ENCODE measurements around the gene DGKZ.
A peak's percentile ranks its signal among the peaks of the same experiment; 100 is the strongest.

Gene DGKZ

GRCh38 chr11:46392421-46393230 is 45.4 kb downstream of the DGKZ start:
- DNase-seq (ENCODE audit: extremely low spot score) = peak; percentile 95
- POLR2A ChIA-PET = interaction anchor here (0.6 to 1.0 kb wide), 2 partner anchors 47 to 83 kb away, joined by 3 to 5 read pairs; no protein-coding TSS in a partner anchor
- TF ChIP-seq CTCF (IDR thresholded peaks at IDR 0.05; ENCODE audit: control extremely low read depth, extremely low read depth, low read depth, missing control alignments) = no peak
- CTCF ChIA-PET = interaction anchor here (0.7 to 7.4 kb wide), 19 partner anchors 8 to 621 kb away, joined by 3 to 83 read pairs (median 4); partner anchors contain the start of gene DGKZ

- no peak for DNase-seq (ENCODE audit: extremely low spot score)
These were observed 46.0 kb downstream of the DGKZ start for GRCh38 chr11:46393231-46393616.

GRCh38 chr11:46393759-46394158 is 46.5 kb downstream of the DGKZ start:
- no peak for DNase-seq (ENCODE audit: extremely low spot score)
- ChIA-PET POLR2A (no interaction called here), CTCF (interaction anchor here (1.2 to 7.4 kb wide), 3 partner anchors 16 to 137 kb away, joined by 5 to 83 read pairs (median 15); no protein-coding TSS in a partner anchor)
- TF ChIP-seq CTCF (IDR thresholded peaks at IDR 0.05; ENCODE audit: control extremely low read depth, extremely low read depth, low read depth, missing control alignments) = no peak

More at GRCh38 chr11:46393231-46393616, 46.0 kb downstream of the DGKZ start:
- TF ChIP-seq CTCF (IDR thresholded peaks at IDR 0.05; ENCODE audit: control extremely low read depth, extremely low read depth, low read depth, missing control alignments) = no peak
- ChIA-PET CTCF (interaction anchor here (1.0 to 7.4 kb wide), 11 partner anchors 7 to 225 kb away, joined by 3 to 83 read pairs (median 7); partner anchors contain the start of gene DGKZ), POLR2A (interaction anchor here (1.0 kb wide), 1 partner anchor 83 kb away, joined by 3 read pairs; no protein-coding TSS in a partner anchor)

GRCh38 chr11:46397526-46397925 is 50.3 kb downstream of the DGKZ start:
- POLR2A ChIA-PET = no interaction called here
- DNase-seq (ENCODE audit: extremely low spot score) = no peak
- no peak for TF ChIP-seq CTCF (IDR thresholded peaks at IDR 0.05; ENCODE audit: control extremely low read depth, extremely low read depth, low read depth, missing control alignments)
- CTCF ChIA-PET = interaction anchor here (1.0 to 5.3 kb wide), 4 partner anchors 9 to 145 kb away, joined by 3 to 42 read pairs (median 4); no protein-coding TSS in a partner anchor

- ChIA-PET POLR2A (no interaction called here), CTCF (interaction anchor here (0.6 to 5.3 kb wide), 7 partner anchors 10 to 162 kb away, joined by 3 to 42 read pairs (median 3); no protein-coding TSS in a partner anchor)
- no peak for TF ChIP-seq CTCF (IDR thresholded peaks at IDR 0.05; ENCODE audit: control extremely low read depth, extremely low read depth, low read depth, missing control alignments)
- DNase-seq (ENCODE audit: extremely low spot score) = no peak
These were observed 56.0 kb downstream of the DGKZ start for GRCh38 chr11:46402957-46403902.

Data from GM10248 (cell line).